Type B pancreatic cell (in vitro differentiated cells): ENCODE data around the gene AKAP3. TPM values are rescaled to one million over a fixed set of nuclear protein-coding genes. Genes with fewer than 3 reads are reported as not detected.

Source experiments
- DNase-seq: peaks from one replicate; pipeline ENCODE4 v3.0.0; 2021; ENCODE audit warnings: mixed read lengths; ENCODE audit not compliant: unreplicated experiment; ENCODE audit errors: extremely low spot score
- H3K27ac Mint-ChIP-seq: 2 replicates; pipeline ENCODE4 v1.8.0; 2021; ENCODE audit warnings: mild to moderate bottlenecking, mixed read lengths
- H3K27me3 Mint-ChIP-seq: 2 replicates; pipeline ENCODE4 v1.8.0; 2021; ENCODE audit warnings: mixed read lengths
- H3K36me3 Mint-ChIP-seq: 2 replicates; pipeline ENCODE4 v1.8.0; 2021; ENCODE audit warnings: mixed read lengths
- H3K4me1 Mint-ChIP-seq: one replicate; pipeline ENCODE4 v1.8.0; 2021; ENCODE audit warnings: mixed read lengths; ENCODE audit not compliant: unreplicated experiment
- H3K4me3 Mint-ChIP-seq: 2 replicates; pipeline ENCODE4 v1.8.0; 2021; ENCODE audit warnings: mild to moderate bottlenecking, mixed read lengths
- H3K9me3 Mint-ChIP-seq: 2 replicates; pipeline ENCODE4 v1.8.0; 2021; ENCODE audit warnings: mixed read lengths
- long read RNA-seq: library from polyadenylated mRNA; unstranded; transcript quantifications from one replicate; pipeline ENCODE4 v2.0.0, GENCODE V29; 2020
- total RNA-seq: library from RNA; stranded (reverse); gene quantifications from 2 replicates; pipeline ENCODE4 v1.2.1, GENCODE V29; 2021; ENCODE audit warnings: low replicate concordance
- TF ChIP-seq, protein P1 (sequence below): fragments of 200-600 bp; sonication (generic); conservative IDR thresholded peaks from 2 replicates; pipeline ENCODE4 v1.5.0; 2021; ENCODE audit warnings: antibody characterized with exemption, mild to moderate bottlenecking

The AKAP3 gene
- 3.8 and 7.6 TPM in 2 replicates for total RNA-seq
- long read RNA-seq, partial matches to known transcripts, result 3 of 10 reads
- long read RNA-seq, other reads (novel, unspliced or antisense), result 7 of 10 reads

DNA sequence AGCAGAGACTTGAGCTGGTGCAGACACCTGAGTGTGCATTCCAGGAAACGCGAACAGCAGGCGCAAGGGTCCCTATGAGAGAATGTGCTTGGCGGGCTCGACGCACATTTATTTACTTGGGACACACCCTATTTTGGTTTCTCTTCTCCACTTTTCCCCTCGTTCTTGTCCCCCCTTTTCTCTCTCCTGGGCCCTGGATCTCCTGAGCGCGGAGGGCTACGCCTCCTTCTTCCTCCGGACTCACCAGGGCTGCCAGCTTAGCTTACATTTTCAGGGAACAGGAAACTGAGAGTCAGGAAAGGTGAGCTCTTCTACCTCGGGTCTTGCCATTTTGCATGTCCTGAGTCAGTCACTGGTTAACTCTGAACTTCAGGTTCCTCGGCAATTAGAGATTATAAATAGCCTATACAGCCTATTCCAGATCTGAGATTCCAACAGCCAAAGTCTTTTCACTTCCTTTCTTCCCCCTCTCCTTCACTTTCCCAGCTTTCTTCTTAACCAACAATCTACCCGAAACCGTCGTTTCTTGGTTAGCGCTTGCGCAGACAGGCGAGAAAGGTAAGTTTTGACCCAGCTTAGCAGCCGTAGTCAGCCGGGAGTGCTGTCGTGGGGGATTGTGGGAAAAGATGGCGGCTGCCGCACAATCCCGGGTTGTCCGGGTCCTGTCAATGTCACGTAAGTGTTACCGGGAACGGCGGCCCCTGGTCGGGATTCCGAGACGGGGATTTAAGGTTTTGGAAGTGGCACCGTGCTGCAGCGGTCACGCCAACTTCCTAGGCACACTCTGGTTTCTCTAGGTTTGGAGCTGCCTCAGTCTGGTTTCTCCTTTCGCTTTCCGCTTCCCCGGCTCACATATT, at the start of gene AKAP3, which contains the start of gene NDUFA9:
AKAP3 (minus strand) TSS at position 551 of the 857 bp plus-strand sequence. CDS start 10,855 bp downstream, outside the sequence.
NDUFA9 (plus strand) TSS at position 614 of the 857 bp plus-strand sequence; CDS start at position 627, 13 bp downstream.
- Mint-ChIP-seq H3K9me3 (no peaks in the 10 kb centered on the region), H3K27me3 (peaks cover 5% of the 10 kb centered on the region), H3K36me3 (peaks cover 5% of the 10 kb centered on the region), H3K4me1 (no peaks in the 10 kb centered on the region), H3K4me3 (peak within 1 kb of the TSS; percentile 98), H3K27ac (peak within 1 kb of the TSS; percentile 100)
- DNase-seq, result peak; percentile 82
- TF ChIP-seq, protein P1, sequence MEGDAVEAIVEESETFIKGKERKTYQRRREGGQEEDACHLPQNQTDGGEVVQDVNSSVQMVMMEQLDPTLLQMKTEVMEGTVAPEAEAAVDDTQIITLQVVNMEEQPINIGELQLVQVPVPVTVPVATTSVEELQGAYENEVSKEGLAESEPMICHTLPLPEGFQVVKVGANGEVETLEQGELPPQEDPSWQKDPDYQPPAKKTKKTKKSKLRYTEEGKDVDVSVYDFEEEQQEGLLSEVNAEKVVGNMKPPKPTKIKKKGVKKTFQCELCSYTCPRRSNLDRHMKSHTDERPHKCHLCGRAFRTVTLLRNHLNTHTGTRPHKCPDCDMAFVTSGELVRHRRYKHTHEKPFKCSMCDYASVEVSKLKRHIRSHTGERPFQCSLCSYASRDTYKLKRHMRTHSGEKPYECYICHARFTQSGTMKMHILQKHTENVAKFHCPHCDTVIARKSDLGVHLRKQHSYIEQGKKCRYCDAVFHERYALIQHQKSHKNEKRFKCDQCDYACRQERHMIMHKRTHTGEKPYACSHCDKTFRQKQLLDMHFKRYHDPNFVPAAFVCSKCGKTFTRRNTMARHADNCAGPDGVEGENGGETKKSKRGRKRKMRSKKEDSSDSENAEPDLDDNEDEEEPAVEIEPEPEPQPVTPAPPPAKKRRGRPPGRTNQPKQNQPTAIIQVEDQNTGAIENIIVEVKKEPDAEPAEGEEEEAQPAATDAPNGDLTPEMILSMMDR, result no peak

DNA sequence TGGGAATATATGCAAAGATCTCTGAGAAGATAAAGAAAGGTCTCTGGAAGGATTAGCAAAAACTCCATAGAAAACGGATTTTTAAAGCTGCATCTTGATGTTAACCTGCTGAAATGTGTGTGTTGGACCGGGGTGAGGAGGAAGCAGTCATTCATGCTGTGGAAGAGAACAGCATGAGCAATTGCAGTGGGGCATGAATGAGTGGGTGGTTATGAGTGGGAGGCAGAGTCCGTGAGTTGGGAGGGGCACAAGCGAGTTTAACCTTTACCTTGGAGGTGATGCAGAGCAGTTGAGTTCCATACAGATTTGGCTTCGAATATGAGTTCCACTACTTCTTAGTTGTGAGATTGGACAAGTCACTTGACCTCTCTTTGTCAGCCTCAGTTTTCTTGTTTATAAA, 41.9 kb upstream of the AKAP3 start:
- H3K36me3 Mint-ChIP-seq, result peaks cover 58% of the 10 kb centered on the region

DNA sequence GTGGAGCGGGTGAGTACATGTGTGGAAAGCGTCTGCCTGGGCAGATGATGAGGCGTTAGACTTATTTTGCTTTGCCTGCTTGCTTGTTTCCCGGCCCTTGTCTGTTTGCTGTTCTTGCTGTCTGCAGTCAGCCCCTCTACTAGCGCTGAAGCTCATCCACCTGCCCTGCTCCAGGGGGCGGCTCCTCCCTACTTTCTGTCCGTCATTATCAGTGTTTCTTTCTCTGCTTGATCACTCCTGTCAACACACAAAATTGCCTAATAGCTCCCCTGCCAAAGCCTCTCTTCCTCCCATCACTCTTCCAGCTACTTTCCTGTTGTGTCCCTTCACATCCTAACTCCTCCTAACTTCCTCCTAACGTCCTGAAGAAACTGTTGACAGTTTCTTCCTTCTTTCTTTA, 36.5 kb upstream of the AKAP3 start:
- Mint-ChIP-seq H3K27me3 (no peaks in the 10 kb centered on the region), H3K4me1 (no peaks in the 10 kb centered on the region), H3K36me3 (peaks cover 51% of the 10 kb centered on the region), H3K4me3 (no peak overlapping the region), H3K27ac (no peak overlapping the region), H3K9me3 (no peaks in the 10 kb centered on the region)
- TF ChIP-seq, protein P1, result no peak
- DNase-seq, result no peak

More for the DNA sequence above, 41.9 kb upstream of the AKAP3 start:
- H3K27me3 Mint-ChIP-seq, result no peaks in the 10 kb centered on the region
- DNase-seq, result no peak
- no peak overlapping the region for H3K27ac Mint-ChIP-seq
- no peaks in the 10 kb centered on the region for H3K4me1 Mint-ChIP-seq
- TF ChIP-seq, protein P1, result no peak
- no peak overlapping the region for H3K4me3 Mint-ChIP-seq
- H3K9me3 Mint-ChIP-seq, result no peaks in the 10 kb centered on the region

DNA sequence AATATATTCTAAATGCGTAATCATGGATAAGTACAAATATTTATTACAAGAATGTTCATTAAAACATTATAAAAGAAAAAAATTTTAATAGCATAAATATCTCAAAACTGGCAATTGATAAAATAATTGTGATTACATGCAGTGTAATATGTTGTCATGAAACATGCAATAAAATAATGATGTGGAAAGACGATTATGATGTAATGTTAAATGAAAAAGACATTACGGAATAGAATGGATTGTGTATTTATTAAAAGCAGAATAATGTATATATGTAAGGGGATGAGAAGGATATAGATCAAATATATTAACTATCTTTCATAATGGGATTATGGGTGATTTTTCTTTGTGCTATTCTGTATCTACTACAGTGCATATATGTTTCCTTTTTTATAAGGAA, 32.9 kb upstream of the AKAP3 start:
- Mint-ChIP-seq H3K4me3 (no peak overlapping the region), H3K27ac (no peak overlapping the region), H3K9me3 (no peaks in the 10 kb centered on the region), H3K36me3 (peaks cover 63% of the 10 kb centered on the region), H3K27me3 (no peaks in the 10 kb centered on the region), H3K4me1 (no peaks in the 10 kb centered on the region)
- DNase-seq, result no peak
- TF ChIP-seq, protein P1, result no peak

DNA sequence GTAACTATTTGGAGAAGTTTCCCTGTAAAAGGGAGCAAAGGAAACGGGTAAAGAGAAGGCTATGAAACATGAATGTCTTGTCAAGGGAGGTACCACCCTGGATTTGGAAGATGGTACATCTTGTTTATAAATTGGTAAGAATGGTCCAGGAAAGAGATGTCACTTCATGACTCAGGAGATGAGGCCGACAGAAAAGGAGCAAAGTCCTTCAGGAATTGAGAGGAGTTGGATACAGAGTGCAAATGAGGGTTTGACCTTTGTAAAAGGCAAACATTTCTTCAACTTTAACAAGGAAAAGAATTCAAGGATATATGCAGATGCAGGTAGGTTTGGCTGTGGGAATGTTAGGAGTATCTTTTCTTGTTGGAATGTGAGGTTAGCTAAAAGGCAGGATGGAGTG, 30.9 kb upstream of the AKAP3 start:
- H3K9me3 Mint-ChIP-seq, result no peaks in the 10 kb centered on the region
- H3K36me3 Mint-ChIP-seq, result peaks cover 61% of the 10 kb centered on the region
- no peak overlapping the region for H3K27ac Mint-ChIP-seq
- no peak for DNase-seq
- H3K4me3 Mint-ChIP-seq, result no peak overlapping the region
- TF ChIP-seq, protein P1, result no peak
- no peaks in the 10 kb centered on the region for H3K27me3 Mint-ChIP-seq
- H3K4me1 Mint-ChIP-seq, result no peaks in the 10 kb centered on the region
